Measurements from ENCODE around the gene CDNF.

DNA sequence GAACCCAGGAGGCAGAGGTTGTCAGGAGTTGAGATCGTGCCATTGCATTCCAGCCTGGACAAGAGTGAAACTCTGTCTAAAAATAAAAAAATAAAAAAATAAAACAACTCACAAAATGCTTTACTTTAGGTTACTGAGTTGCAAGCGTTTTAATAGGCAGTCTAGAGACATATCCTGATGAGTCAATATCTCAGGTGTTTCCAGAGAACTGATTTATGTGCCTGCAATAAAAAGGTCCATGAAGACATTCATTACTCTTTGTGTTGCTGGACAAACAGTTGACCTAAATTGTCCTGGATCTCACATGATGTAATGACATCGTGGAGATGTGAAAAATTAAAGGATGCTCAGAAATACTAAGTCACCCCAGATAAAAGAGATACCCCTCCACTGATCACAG, 31.5 kb downstream of the CDNF start:
- TF ChIP-seq, protein P1, sequence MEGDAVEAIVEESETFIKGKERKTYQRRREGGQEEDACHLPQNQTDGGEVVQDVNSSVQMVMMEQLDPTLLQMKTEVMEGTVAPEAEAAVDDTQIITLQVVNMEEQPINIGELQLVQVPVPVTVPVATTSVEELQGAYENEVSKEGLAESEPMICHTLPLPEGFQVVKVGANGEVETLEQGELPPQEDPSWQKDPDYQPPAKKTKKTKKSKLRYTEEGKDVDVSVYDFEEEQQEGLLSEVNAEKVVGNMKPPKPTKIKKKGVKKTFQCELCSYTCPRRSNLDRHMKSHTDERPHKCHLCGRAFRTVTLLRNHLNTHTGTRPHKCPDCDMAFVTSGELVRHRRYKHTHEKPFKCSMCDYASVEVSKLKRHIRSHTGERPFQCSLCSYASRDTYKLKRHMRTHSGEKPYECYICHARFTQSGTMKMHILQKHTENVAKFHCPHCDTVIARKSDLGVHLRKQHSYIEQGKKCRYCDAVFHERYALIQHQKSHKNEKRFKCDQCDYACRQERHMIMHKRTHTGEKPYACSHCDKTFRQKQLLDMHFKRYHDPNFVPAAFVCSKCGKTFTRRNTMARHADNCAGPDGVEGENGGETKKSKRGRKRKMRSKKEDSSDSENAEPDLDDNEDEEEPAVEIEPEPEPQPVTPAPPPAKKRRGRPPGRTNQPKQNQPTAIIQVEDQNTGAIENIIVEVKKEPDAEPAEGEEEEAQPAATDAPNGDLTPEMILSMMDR (optimal IDR thresholded peaks at IDR 0.05 in 1 of 3, IDR thresholded peaks at IDR 0.05 in 1 of 3, conservative IDR thresholded peaks at IDR 0.05 in 1 of 3; ENCODE audit: extremely low read depth in 1 of 3, insufficient read depth in 2 of 3, low read length in 3 of 3) = no peak
- TF ChIP-seq EZH2 (IDR thresholded peaks at IDR 0.05; ENCODE audit: low read length) = no peak
